ENCODE measurements around the gene FARP1.

DNA sequence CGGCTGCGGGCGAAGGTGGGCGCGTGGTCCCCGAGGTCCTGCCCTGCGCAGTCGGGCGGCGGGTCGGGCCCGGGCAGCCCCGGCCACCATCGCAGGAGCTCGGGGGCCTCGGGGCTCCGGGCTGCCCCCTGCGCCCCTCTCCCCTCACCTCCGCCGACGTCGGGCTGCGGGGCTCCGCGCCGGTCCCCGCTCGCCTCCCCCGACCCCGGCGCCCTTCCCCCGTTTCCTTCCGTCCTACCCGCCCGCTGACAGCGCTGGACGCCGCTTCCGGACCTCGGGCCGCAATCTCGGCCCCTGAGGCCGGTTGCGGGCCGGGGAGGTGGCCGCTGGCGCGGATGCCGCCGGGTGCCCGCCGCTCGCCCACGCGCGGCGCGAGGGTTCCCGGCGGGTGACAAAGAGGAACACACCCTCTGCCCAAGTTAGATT, 720 bp downstream of the FARP1 start:
- TF ChIP-seq EZH2 (IDR thresholded peaks at IDR 0.05; ENCODE audit: insufficient read depth, low read length), result no peak
- TF ChIP-seq, protein P1, sequence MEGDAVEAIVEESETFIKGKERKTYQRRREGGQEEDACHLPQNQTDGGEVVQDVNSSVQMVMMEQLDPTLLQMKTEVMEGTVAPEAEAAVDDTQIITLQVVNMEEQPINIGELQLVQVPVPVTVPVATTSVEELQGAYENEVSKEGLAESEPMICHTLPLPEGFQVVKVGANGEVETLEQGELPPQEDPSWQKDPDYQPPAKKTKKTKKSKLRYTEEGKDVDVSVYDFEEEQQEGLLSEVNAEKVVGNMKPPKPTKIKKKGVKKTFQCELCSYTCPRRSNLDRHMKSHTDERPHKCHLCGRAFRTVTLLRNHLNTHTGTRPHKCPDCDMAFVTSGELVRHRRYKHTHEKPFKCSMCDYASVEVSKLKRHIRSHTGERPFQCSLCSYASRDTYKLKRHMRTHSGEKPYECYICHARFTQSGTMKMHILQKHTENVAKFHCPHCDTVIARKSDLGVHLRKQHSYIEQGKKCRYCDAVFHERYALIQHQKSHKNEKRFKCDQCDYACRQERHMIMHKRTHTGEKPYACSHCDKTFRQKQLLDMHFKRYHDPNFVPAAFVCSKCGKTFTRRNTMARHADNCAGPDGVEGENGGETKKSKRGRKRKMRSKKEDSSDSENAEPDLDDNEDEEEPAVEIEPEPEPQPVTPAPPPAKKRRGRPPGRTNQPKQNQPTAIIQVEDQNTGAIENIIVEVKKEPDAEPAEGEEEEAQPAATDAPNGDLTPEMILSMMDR (IDR thresholded peaks at IDR 0.05; ENCODE audit: insufficient read depth, low read depth, low read length), result no peak

Measured in astrocyte (in vitro differentiated cells and primary cell).